Mesendoderm (in vitro differentiated cells): ENCODE results near the gene CHP1.
"Not testable (repeated sequence)": the region's sequence is repeated elsewhere in the genome, so short reads cannot be mapped to it uniquely, and the experiment has no call there.

Experiments used
- DNase-seq: peaks from one replicate; pipeline ENCODE4 v3.0.0; 2013
- H2AK5ac ChIP-seq: 2 replicates; pipeline ENCODE4 v1.6.1; 2013; ENCODE audit warnings: low read length, inconsistent platforms
- H2BK120ac ChIP-seq: 2 replicates; pipeline ENCODE4 v1.6.1; 2013; ENCODE audit warnings: low read depth, mild to moderate bottlenecking, low read length, moderate library complexity, mixed read lengths
- H2BK15ac ChIP-seq: replicated peaks from 2 replicates; pipeline ENCODE4 v1.6.1; 2013; ENCODE audit warnings: low read depth, mild to moderate bottlenecking, moderate library complexity
- H2BK5ac ChIP-seq: 2 replicates; pipeline ENCODE4 v1.6.1; 2013; ENCODE audit warnings: low read length, inconsistent platforms
- H3K18ac ChIP-seq: 2 replicates; pipeline ENCODE4 v1.6.1; 2013; ENCODE audit warnings: mild to moderate bottlenecking, low read length, mixed read lengths
- H3K23ac ChIP-seq: one replicate; pipeline ENCODE4 v1.6.1; 2013; ENCODE audit warnings: low read length
- H3K27ac ChIP-seq: 2 replicates; pipeline ENCODE4 v1.5.1; 2013; ENCODE audit warnings: low read depth, mild to moderate bottlenecking, inconsistent platforms, low read length, moderate library complexity
- H3K27me3 ChIP-seq: 2 replicates; pipeline ENCODE4 v1.6.1; 2013; ENCODE audit warnings: low read length, control low read depth, mild to moderate bottlenecking, inconsistent platforms; ENCODE audit not compliant: insufficient read depth, poor library complexity
- H3K36me3 ChIP-seq: 2 replicates; pipeline ENCODE4 v1.6.1; 2013; ENCODE audit warnings: low read length, inconsistent platforms; ENCODE audit not compliant: control insufficient read depth, insufficient read depth
- H3K4ac ChIP-seq: one replicate; pipeline ENCODE4 v1.6.1; 2013; ENCODE audit warnings: low read depth, mild to moderate bottlenecking, low read length, moderate library complexity
- H3K4me1 ChIP-seq: 2 replicates; pipeline ENCODE4 v1.6.1; 2013; ENCODE audit warnings: low read depth, low read length, inconsistent platforms; ENCODE audit not compliant: control insufficient read depth
- H3K4me2 ChIP-seq: 2 replicates; pipeline ENCODE4 v1.6.1; 2013; ENCODE audit warnings: low read length
- H3K4me3 ChIP-seq: 2 replicates; pipeline ENCODE4 v1.5.1; 2013; ENCODE audit warnings: mild to moderate bottlenecking, low read length
- H3K56ac ChIP-seq: one replicate; pipeline ENCODE4 v1.6.1; 2013; ENCODE audit warnings: low read length
- H3K79me1 ChIP-seq: 2 replicates; pipeline ENCODE4 v1.6.1; 2013; ENCODE audit warnings: low read length, inconsistent platforms
- H3K79me2 ChIP-seq: 2 replicates; pipeline ENCODE4 v1.6.1; 2013; ENCODE audit warnings: mild to moderate bottlenecking, low read length; ENCODE audit not compliant: control insufficient read depth, insufficient read depth
- H3K9ac ChIP-seq: 2 replicates; pipeline ENCODE4 v1.6.1; 2013; ENCODE audit warnings: low read length, inconsistent platforms
- H4K5ac ChIP-seq: one replicate; pipeline ENCODE4 v1.6.1; 2013; ENCODE audit warnings: low read length
- H4K8ac ChIP-seq: one replicate; pipeline ENCODE4 v1.6.1; 2013; ENCODE audit warnings: low read depth, mild to moderate bottlenecking, control low read depth, low read length, moderate library complexity
- WGBS: extraction: QIAGEN DNeasy Blood & Tissue Kit; methylation state at CpG from one replicate; pipeline ENCODE4 v1.1.7; 2013; ENCODE audit warnings: low lambda C conversion rate, missing lambda C conversion rate; ENCODE audit not compliant: insufficient coverage; ENCODE audit errors: extremely low coverage; 5-methylcytosine and 5-hydroxymethylcytosine counted together

CHP1 gene

GRCh38 chr15:41258750-41259471 lies 27.8 kb downstream of the CHP1 start:
- H3K4me3 ChIP-seq, result no peak overlapping the region
- no peak overlapping the region for H3K18ac ChIP-seq
- H4K8ac ChIP-seq, result no peak overlapping the region
- no peak overlapping the region for H3K9ac ChIP-seq
- H2AK5ac ChIP-seq, result no peak overlapping the region
- DNase-seq, result no peak
- H3K4me1 ChIP-seq, result no peaks in the 10 kb centered on the region
- no peak overlapping the region for H2BK120ac ChIP-seq
- H3K27me3 ChIP-seq, result no peaks in the 10 kb centered on the region
- peaks cover 2% of the 10 kb centered on the region for H3K36me3 ChIP-seq
- no peak overlapping the region for H2BK5ac ChIP-seq
- no peak overlapping the region for H3K4me2 ChIP-seq
- no peak overlapping the region for H2BK15ac ChIP-seq
- H3K56ac ChIP-seq, result no peak overlapping the region
- no peak overlapping the region for H3K4ac ChIP-seq
- H3K79me1 ChIP-seq, result no peaks in the 10 kb centered on the region
- no peak overlapping the region for H4K5ac ChIP-seq
- no peak overlapping the region for H3K23ac ChIP-seq
- H3K79me2 ChIP-seq, result no peaks in the 10 kb centered on the region
- no CpG with 5 or more reads among the region's 3 CpGs for WGBS
- H3K27ac ChIP-seq, result no peak overlapping the region

- no CpG with 5 or more reads among the region's 12 CpGs for WGBS
- H3K4ac ChIP-seq, result no peak overlapping the region
- H2AK5ac ChIP-seq, result no peak overlapping the region
- no peak overlapping the region for H4K8ac ChIP-seq
- DNase-seq, result no peak
- H3K23ac ChIP-seq, result no peak overlapping the region
- no peak overlapping the region for H2BK120ac ChIP-seq
- H3K4me1 ChIP-seq, result no peaks in the 10 kb centered on the region
- H3K79me1 ChIP-seq, result no peaks in the 10 kb centered on the region
- no peak overlapping the region for H3K56ac ChIP-seq
- H3K79me2 ChIP-seq, result no peaks in the 10 kb centered on the region
- H2BK15ac ChIP-seq, result no peak overlapping the region
- H3K27ac ChIP-seq, result no peak overlapping the region
- no peaks in the 10 kb centered on the region for H3K27me3 ChIP-seq
- H2BK5ac ChIP-seq, result no peak overlapping the region
- H3K18ac ChIP-seq, result no peak overlapping the region
- H3K36me3 ChIP-seq, result peaks cover 2% of the 10 kb centered on the region
- H3K4me3 ChIP-seq, result no peak overlapping the region
- H3K9ac ChIP-seq, result no peak overlapping the region
- no peak overlapping the region for H4K5ac ChIP-seq
- H3K4me2 ChIP-seq, result no peak overlapping the region
These were observed 28.6 kb downstream of the CHP1 start for GRCh38 chr15:41259546-41260189.

DNA sequence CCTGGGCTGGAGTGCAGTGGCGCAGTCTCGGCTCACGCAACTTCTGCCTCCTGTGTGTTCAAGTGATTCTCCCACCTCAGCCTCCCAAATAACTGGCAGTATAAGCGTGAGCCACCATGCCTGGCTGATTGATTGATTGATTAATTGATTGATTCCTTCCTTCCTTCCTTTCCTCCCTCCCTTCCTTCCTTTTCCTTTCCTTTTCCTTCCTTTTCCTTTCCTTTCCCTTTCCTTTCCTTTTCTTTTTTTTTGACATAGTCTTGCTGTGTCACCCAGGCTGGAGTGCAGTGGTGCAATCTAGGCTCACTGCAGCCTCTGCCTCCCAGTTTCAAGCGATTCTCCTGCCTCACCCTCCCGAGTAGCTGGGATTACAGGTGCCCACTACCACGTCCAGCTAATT lies 29.9 kb downstream of the CHP1 start:
- H3K27me3 ChIP-seq, H3K4me2 ChIP-seq, H4K8ac ChIP-seq, H3K18ac ChIP-seq, H3K56ac ChIP-seq, H2AK5ac ChIP-seq, H3K79me1 ChIP-seq, H4K5ac ChIP-seq, H3K4me3 ChIP-seq, H3K23ac ChIP-seq, H3K4me1 ChIP-seq, DNase-seq, H2BK15ac ChIP-seq, H2BK120ac ChIP-seq, H3K79me2 ChIP-seq, H3K9ac ChIP-seq, H3K4ac ChIP-seq, H3K27ac ChIP-seq, H2BK5ac ChIP-seq, H3K36me3 ChIP-seq: not testable (repeated sequence)
- WGBS, result no CpG with 5 or more reads among the region's 7 CpGs

DNA sequence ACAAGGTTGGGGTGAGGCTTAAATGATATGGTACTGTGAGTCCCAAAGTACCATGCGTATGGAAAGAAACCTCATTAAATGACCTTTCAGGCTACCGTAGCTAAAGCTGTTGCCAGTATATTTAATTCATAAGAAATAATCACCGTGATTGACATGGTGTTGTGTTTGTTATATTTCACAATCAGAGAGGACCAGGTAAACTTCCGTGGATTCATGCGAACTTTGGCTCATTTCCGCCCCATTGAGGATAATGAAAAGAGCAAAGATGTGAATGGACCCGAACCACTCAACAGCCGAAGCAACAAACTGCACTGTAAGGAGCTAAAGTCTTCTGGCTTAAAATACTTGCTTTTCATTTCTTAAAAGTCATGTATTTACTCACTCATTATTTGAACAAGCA lies 31.5 kb downstream of the CHP1 start:
- H3K79me2 ChIP-seq, result no peaks in the 10 kb centered on the region
- peaks cover 4% of the 10 kb centered on the region for H3K36me3 ChIP-seq
- no peak overlapping the region for H3K4me2 ChIP-seq
- no peaks in the 10 kb centered on the region for H3K4me1 ChIP-seq
- H3K27me3 ChIP-seq, result no peaks in the 10 kb centered on the region
- no peak overlapping the region for H2BK5ac ChIP-seq
- DNase-seq, result no peak
- no peak overlapping the region for H2AK5ac ChIP-seq
- H3K9ac ChIP-seq, result no peak overlapping the region
- H3K56ac ChIP-seq, result no peak overlapping the region
- H2BK15ac ChIP-seq, result no peak overlapping the region
- H3K79me1 ChIP-seq, result no peaks in the 10 kb centered on the region
- H2BK120ac ChIP-seq, result no peak overlapping the region
- H3K23ac ChIP-seq, result no peak overlapping the region
- no peak overlapping the region for H3K4me3 ChIP-seq
- H3K27ac ChIP-seq, result no peak overlapping the region
- no peak overlapping the region for H4K5ac ChIP-seq
- no peak overlapping the region for H4K8ac ChIP-seq
- no peak overlapping the region for H3K18ac ChIP-seq
- WGBS, result no CpG with 5 or more reads among the region's 8 CpGs
- no peak overlapping the region for H3K4ac ChIP-seq

DNA sequence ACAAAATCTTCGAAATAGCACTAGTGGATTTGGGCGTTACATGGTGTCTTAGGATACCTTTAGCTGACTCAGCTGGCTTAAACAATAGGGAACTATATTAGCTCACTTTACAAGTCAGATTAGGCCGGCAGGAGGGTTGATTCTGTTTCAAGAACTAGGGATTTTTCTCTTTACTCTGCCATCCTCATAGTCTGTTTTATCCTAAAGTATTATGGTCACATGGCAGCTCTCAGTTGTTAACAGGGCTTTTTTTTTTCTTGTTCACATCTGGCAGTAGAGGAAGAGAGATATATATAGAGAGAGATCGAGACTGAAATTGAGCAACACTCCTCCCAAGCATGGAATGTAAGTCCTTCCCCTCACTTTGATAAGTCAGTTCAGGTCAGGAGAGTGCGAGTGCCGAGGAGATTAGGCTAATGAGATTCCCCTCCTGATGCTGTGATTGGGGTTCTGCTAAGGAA lies 32.9 kb downstream of the CHP1 start:
- H3K36me3 ChIP-seq, result peaks cover 4% of the 10 kb centered on the region

More for the DNA sequence above, 32.9 kb downstream of the CHP1 start:
- Histone ChIP-seq H3K4me3 (no peak overlapping the region), H2BK120ac (no peak overlapping the region), H3K27me3 (no peaks in the 10 kb centered on the region), H3K18ac (no peak overlapping the region), H3K56ac (no peak overlapping the region), H3K27ac (peak overlapping the region; percentile 0), H3K4ac (no peak overlapping the region), H2AK5ac (no peak overlapping the region), H3K4me1 (no peaks in the 10 kb centered on the region), H3K23ac (no peak overlapping the region), H2BK15ac (no peak overlapping the region), H3K79me2 (no peaks in the 10 kb centered on the region), H3K9ac (no peak overlapping the region), H3K79me1 (no peaks in the 10 kb centered on the region), H4K8ac (no peak overlapping the region), H3K4me2 (no peak overlapping the region), H4K5ac (no peak overlapping the region), H2BK5ac (no peak overlapping the region)
- no CpG with 5 or more reads among the region's 6 CpGs for WGBS
- DNase-seq, result peak; percentile 94
